Hippocampal formation (tissue), 2 donors: Measurements from ENCODE around the gene KLHL33.

Experiments used
- DNase-seq, 2 donors: peaks; one replicate each; lab custom pipeline; 2025; lab: John Stamatoyannopoulos, UW

Gene KLHL33

GRCh38 chr14:20376071-20376588 is 59.8 kb downstream of the KLHL33 start:
- DNase-seq, result no peak
